Vagina (tissue), 2 donors: ENCODE results near the gene INPP5F.

ENCODE experiments used
- POLR2A ChIP-seq, 2 donors: fragments of 450-650 bp; IDR thresholded peaks; one replicate each; pipeline ENCODE4 v1.6.1; 2017; ENCODE audit warnings: antibody characterized with exemption in 2 of 2, mild to moderate bottlenecking in 2 of 2, moderate library complexity in 2 of 2
- POLR2AphosphoS5 ChIP-seq, 2 donors: sonication (generic); formaldehyde crosslinking; IDR thresholded peaks; one replicate each; pipeline ENCODE4 v1.9.0; 2017; ENCODE audit warnings: antibody characterized with exemption in 2 of 2, mild to moderate bottlenecking in 2 of 2, low read depth in 1 of 2; ENCODE audit not compliant: insufficient read depth in 1 of 2

DNA sequence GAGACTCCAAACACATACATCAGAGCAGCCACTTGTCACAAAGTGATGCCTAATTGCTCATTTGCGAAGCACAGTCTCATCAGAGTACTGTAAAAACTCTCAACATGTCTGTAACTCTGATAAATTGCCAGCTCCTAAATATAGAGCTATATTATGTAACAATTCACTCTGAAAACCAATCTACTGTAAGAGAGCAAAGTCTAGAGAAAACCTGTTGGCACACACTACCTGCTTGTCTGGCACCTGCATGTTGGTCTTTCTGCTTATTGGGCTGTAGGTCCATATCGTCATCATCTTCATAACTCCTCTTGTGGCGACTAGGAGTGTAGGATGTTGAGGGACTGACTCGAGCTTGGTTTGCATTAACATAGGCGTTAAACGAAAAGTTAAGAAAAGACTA is 127.0 kb downstream of the INPP5F start:
- TF ChIP-seq POLR2AphosphoS5 (IDR thresholded peaks at IDR 0.05; ENCODE audit: insufficient read depth in 1 of 2, low read depth in 1 of 2) (no peak), POLR2A (IDR thresholded peaks at IDR 0.05) (no peak)
